Fibroblast of skin of right quadriceps (primary cell): ENCODE results near the gene IRF8.
"Not testable (repeated sequence)": the region's sequence is repeated elsewhere in the genome, so short reads cannot be mapped to it uniquely, and the experiment has no call there.

Experiments used
- DNase-seq: peaks from one replicate; pipeline ENCODE4 v3.0.0-alpha.2; 2013

Gene IRF8

GRCh38 chr16:85940214-85940613 lies 41.3 kb downstream of the IRF8 start:
- no peak for DNase-seq

- no peak for DNase-seq
These were observed 43.1 kb downstream of the IRF8 start for GRCh38 chr16:85941863-85942644.

GRCh38 chr16:85942659-85943058 lies 43.7 kb downstream of the IRF8 start:
- DNase-seq = not testable (repeated sequence)

GRCh38 chr16:85943711-85944110 lies 44.7 kb downstream of the IRF8 start:
- DNase-seq = no peak

- no peak for DNase-seq
These were observed 45.8 kb downstream of the IRF8 start for GRCh38 chr16:85944572-85945423.

- no peak for DNase-seq
These were observed 46.4 kb downstream of the IRF8 start for GRCh38 chr16:85945424-85945751.

- DNase-seq = no peak
These were observed 47.7 kb downstream of the IRF8 start for GRCh38 chr16:85946541-85947124.

- no peak for DNase-seq
These were observed 48.5 kb downstream of the IRF8 start for GRCh38 chr16:85947230-85948137.

- no peak for DNase-seq
These were observed 49.2 kb downstream of the IRF8 start for GRCh38 chr16:85948138-85948509.

- no peak for DNase-seq
These were observed 49.8 kb downstream of the IRF8 start for GRCh38 chr16:85948616-85949265.

- no peak for DNase-seq
These were observed 51.4 kb downstream of the IRF8 start for GRCh38 chr16:85950136-85950918.

GRCh38 chr16:85952197-85952596 lies 53.2 kb downstream of the IRF8 start:
- DNase-seq = no peak

- DNase-seq = no peak
These were observed 53.8 kb downstream of the IRF8 start for GRCh38 chr16:85952811-85953210.

GRCh38 chr16:85954927-85955519 lies 56.1 kb downstream of the IRF8 start:
- no peak for DNase-seq

- DNase-seq = no peak
These were observed 56.6 kb downstream of the IRF8 start for GRCh38 chr16:85955566-85955965.

GRCh38 chr16:85956426-85956825 lies 57.5 kb downstream of the IRF8 start:
- no peak for DNase-seq

- DNase-seq = no peak
These were observed 59.8 kb downstream of the IRF8 start for GRCh38 chr16:85958731-85959130.

GRCh38 chr16:85959686-85960085 lies 60.7 kb downstream of the IRF8 start:
- DNase-seq = no peak

GRCh38 chr16:85960486-85961046 lies 61.6 kb downstream of the IRF8 start:
- DNase-seq = no peak
